Stimulated activated naive B cell treated with anti-CD40 and anti-IgM and Interleukin-4, amounts not matched to agents 10 μg/mL and 1 μg/mL and 100 μg/mL, for 72 hours (primary cell): ENCODE measurements around the gene KRT80.

Experiments
- ATAC-seq, 2 donors: fragments of 150-1000 bp; cut with Tn5 transposase; replicated peaks; 2 replicates each; pipeline ENCODE4 v1.10.0; 2021; ENCODE audit warnings: moderate library complexity in 1 of 2
- DNase-seq: peaks from one replicate; pipeline ENCODE4 v3.0.0; 2021
- H3K27ac Mint-ChIP-seq: one replicate; pipeline ENCODE4 v1.8.0; 2022; ENCODE audit warnings: mild to moderate bottlenecking, mixed read lengths
- H3K27me3 Mint-ChIP-seq, 2 donors: one replicate each; pipeline ENCODE4 v1.8.0; 2022; ENCODE audit warnings: mixed read lengths in 2 of 2
- H3K36me3 Mint-ChIP-seq, 2 donors: one replicate each; pipeline ENCODE4 v1.8.0; 2022; ENCODE audit warnings: mixed read lengths in 2 of 2, mild to moderate bottlenecking in 1 of 2
- H3K4me1 Mint-ChIP-seq, 2 donors: one replicate each; pipeline ENCODE4 v1.8.0; 2022; ENCODE audit warnings: mixed read lengths in 2 of 2, mild to moderate bottlenecking in 1 of 2
- H3K4me3 Mint-ChIP-seq, 2 donors: one replicate each; pipeline ENCODE4 v1.8.0; 2022; ENCODE audit warnings: mild to moderate bottlenecking in 2 of 2, mixed read lengths in 2 of 2, moderate library complexity in 1 of 2
- H3K9me3 Mint-ChIP-seq, 2 donors: one replicate each; pipeline ENCODE4 v1.8.0; 2022; ENCODE audit warnings: mixed read lengths in 2 of 2, mild to moderate bottlenecking in 1 of 2

Gene KRT80

GRCh38 chr12:52210186-52210924, 18.5 kb upstream of the KRT80 start:
- Mint-ChIP-seq H3K4me1 (no peaks in the 10 kb centered on the region), H3K4me3 (no peak overlapping the region), H3K27me3 (peaks cover 48 to 50% of the 10 kb centered on the region in 2 donors), H3K27ac (no peak overlapping the region), H3K9me3 (no peaks in the 10 kb centered on the region), H3K36me3 (no peaks in the 10 kb centered on the region)
- DNase-seq (no peak), ATAC-seq (no peak)

GRCh38 chr12:52209321-52209720, 17.5 kb upstream of the KRT80 start:
- Mint-ChIP-seq H3K27ac (no peak overlapping the region), H3K27me3 (peaks cover 41 to 45% of the 10 kb centered on the region in 2 donors), H3K4me1 (no peaks in the 10 kb centered on the region), H3K4me3 (no peak overlapping the region), H3K36me3 (no peaks in the 10 kb centered on the region), H3K9me3 (no peaks in the 10 kb centered on the region)
- no peak for DNase-seq
- ATAC-seq: no peak

GRCh38 chr12:52208424-52209165, 16.8 kb upstream of the KRT80 start:
- H3K27ac Mint-ChIP-seq: no peak overlapping the region
- no peaks in the 10 kb centered on the region for H3K9me3 Mint-ChIP-seq
- DNase-seq (no peak), ATAC-seq (no peak)
- H3K27me3 Mint-ChIP-seq: peaks cover 35 to 43% of the 10 kb centered on the region in 2 donors
- no peak overlapping the region for H3K4me3 Mint-ChIP-seq
- no peaks in the 10 kb centered on the region for H3K36me3 Mint-ChIP-seq
- H3K4me1 Mint-ChIP-seq: no peaks in the 10 kb centered on the region

GRCh38 chr12:52207895-52208294, 16.1 kb upstream of the KRT80 start:
- Mint-ChIP-seq H3K4me3 (no peak overlapping the region), H3K9me3 (no peaks in the 10 kb centered on the region), H3K4me1 (peaks cover 4% of the 10 kb centered on the region in 2 donors), H3K27ac (no peak overlapping the region), H3K27me3 (peaks cover 35 to 43% of the 10 kb centered on the region in 2 donors), H3K36me3 (no peaks in the 10 kb centered on the region)
- ATAC-seq (no peak), DNase-seq (no peak)

GRCh38 chr12:52207106-52207505, 15.3 kb upstream of the KRT80 start:
- H3K4me1 Mint-ChIP-seq: peaks cover 7% of the 10 kb centered on the region in 2 donors

GRCh38 chr12:52206304-52207040, 14.7 kb upstream of the KRT80 start:
- Mint-ChIP-seq H3K4me3 (no peak overlapping the region), H3K9me3 (no peaks in the 10 kb centered on the region), H3K27me3 (peaks cover 45 to 54% of the 10 kb centered on the region in 2 donors), H3K27ac (no peak overlapping the region), H3K4me1 (peaks cover 7% of the 10 kb centered on the region in 2 donors), H3K36me3 (no peaks in the 10 kb centered on the region)
- DNase-seq (no peak), ATAC-seq (no peak)

More at GRCh38 chr12:52207106-52207505, 15.3 kb upstream of the KRT80 start:
- Mint-ChIP-seq H3K27ac (no peak overlapping the region), H3K36me3 (no peaks in the 10 kb centered on the region), H3K9me3 (no peaks in the 10 kb centered on the region), H3K4me3 (no peak overlapping the region), H3K27me3 (peaks cover 42 to 51% of the 10 kb centered on the region in 2 donors)
- ATAC-seq: no peak
- DNase-seq: no peak

GRCh38 chr12:52205612-52206303, 13.9 kb upstream of the KRT80 start:
- H3K4me1 Mint-ChIP-seq: peaks cover 7% of the 10 kb centered on the region in 2 donors
- no peaks in the 10 kb centered on the region for H3K9me3 Mint-ChIP-seq
- no peaks in the 10 kb centered on the region for H3K36me3 Mint-ChIP-seq
- DNase-seq: no peak
- H3K27me3 Mint-ChIP-seq: peaks cover 49 to 52% of the 10 kb centered on the region in 2 donors
- H3K4me3 Mint-ChIP-seq: no peak overlapping the region
- no peak overlapping the region for H3K27ac Mint-ChIP-seq
- no peak for ATAC-seq

GRCh38 chr12:52204931-52205505, 13.2 kb upstream of the KRT80 start:
- Mint-ChIP-seq H3K4me1 (peaks cover 7% of the 10 kb centered on the region in 2 donors), H3K27me3 (peaks cover 51 to 56% of the 10 kb centered on the region in 2 donors), H3K27ac (no peak overlapping the region), H3K36me3 (no peaks in the 10 kb centered on the region), H3K9me3 (no peaks in the 10 kb centered on the region), H3K4me3 (no peak overlapping the region)
- DNase-seq (no peak), ATAC-seq (no peak)

- Mint-ChIP-seq H3K27ac (no peak overlapping the region), H3K9me3 (no peaks in the 10 kb centered on the region), H3K4me1 (peaks cover 7% of the 10 kb centered on the region in 2 donors), H3K27me3 (peaks cover 46 to 52% of the 10 kb centered on the region in 2 donors), H3K4me3 (no peak overlapping the region), H3K36me3 (no peaks in the 10 kb centered on the region)
- ATAC-seq: no peak
- DNase-seq: no peak
Measured at GRCh38 chr12:52204095-52204930, 12.5 kb upstream of the KRT80 start.

GRCh38 chr12:52203079-52203921, 11.5 kb upstream of the KRT80 start:
- H3K27ac Mint-ChIP-seq: peak overlapping the region; percentile 65
- peaks cover 45 to 52% of the 10 kb centered on the region in 2 donors for H3K27me3 Mint-ChIP-seq
- H3K9me3 Mint-ChIP-seq: no peaks in the 10 kb centered on the region
- ATAC-seq: peak; percentile 52 to 74
- H3K36me3 Mint-ChIP-seq: no peaks in the 10 kb centered on the region
- peak; percentile 17 for DNase-seq
- H3K4me1 Mint-ChIP-seq: peaks cover 7% of the 10 kb centered on the region in 2 donors
- H3K4me3 Mint-ChIP-seq: no peak overlapping the region

GRCh38 chr12:52202361-52203078, 10.7 kb upstream of the KRT80 start:
- Mint-ChIP-seq H3K27ac (no peak overlapping the region), H3K9me3 (no peaks in the 10 kb centered on the region), H3K4me1 (peaks cover 7% of the 10 kb centered on the region in 2 donors), H3K36me3 (no peaks in the 10 kb centered on the region), H3K27me3 (peaks cover 43 to 52% of the 10 kb centered on the region in 2 donors), H3K4me3 (no peak overlapping the region)
- peak; percentile 49 to 56 for ATAC-seq
- DNase-seq: no peak

- H3K27ac Mint-ChIP-seq: no peak overlapping the region
- peaks cover 40 to 45% of the 10 kb centered on the region in 2 donors for H3K27me3 Mint-ChIP-seq
- no peaks in the 10 kb centered on the region for H3K9me3 Mint-ChIP-seq
- H3K4me1 Mint-ChIP-seq: peaks cover 7% of the 10 kb centered on the region in 2 donors
- H3K36me3 Mint-ChIP-seq: no peaks in the 10 kb centered on the region
- H3K4me3 Mint-ChIP-seq: no peak overlapping the region
- DNase-seq: no peak
- ATAC-seq: no peak
Measured at GRCh38 chr12:52201451-52201839, 9.6 kb upstream of the KRT80 start.
